Activated T-cell treated with anti-CD3 and anti-CD28 coated beads for 48 hours (primary cell): ENCODE data around the gene AEBP1.
"Not testable (repeated sequence)": the region's sequence is repeated elsewhere in the genome, so short reads cannot be mapped to it uniquely, and the experiment has no call there.

Experiments used
- DNase-seq: peaks from one replicate; pipeline ENCODE4 v3.0.0-alpha.2; 2020; ENCODE audit warnings: low read depth

Gene AEBP1

DNA sequence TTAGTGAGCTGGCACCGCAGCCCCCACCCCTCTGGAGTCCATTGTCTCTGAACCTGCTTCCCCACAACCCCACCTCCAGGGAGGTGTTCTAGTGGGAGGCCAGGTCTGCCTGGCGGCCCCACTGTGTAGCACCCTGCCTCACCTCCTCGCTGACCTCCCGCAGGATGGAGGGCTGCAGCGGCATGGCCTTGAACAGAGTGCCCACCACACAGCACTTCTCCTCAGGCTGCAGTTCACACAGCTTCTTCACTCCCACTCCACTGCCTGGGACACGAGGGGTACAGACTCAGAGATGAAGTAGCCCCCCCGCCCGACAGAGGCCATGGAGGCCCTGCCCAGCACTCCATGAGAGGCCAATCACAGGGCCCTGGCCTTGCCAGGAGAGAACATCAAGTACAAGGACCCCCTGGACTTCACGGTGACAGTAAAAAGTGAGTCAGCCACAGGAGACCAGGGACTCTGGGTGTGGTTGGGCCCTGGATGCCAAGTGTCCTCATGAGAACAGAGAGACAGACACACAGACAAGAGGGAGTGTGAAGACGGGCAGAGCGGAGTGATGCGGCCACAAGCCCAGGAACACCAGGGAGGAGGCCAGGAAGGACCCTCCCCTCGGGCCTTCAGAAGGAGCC, 13.8 kb downstream of the AEBP1 start:
- DNase-seq = no peak

DNA sequence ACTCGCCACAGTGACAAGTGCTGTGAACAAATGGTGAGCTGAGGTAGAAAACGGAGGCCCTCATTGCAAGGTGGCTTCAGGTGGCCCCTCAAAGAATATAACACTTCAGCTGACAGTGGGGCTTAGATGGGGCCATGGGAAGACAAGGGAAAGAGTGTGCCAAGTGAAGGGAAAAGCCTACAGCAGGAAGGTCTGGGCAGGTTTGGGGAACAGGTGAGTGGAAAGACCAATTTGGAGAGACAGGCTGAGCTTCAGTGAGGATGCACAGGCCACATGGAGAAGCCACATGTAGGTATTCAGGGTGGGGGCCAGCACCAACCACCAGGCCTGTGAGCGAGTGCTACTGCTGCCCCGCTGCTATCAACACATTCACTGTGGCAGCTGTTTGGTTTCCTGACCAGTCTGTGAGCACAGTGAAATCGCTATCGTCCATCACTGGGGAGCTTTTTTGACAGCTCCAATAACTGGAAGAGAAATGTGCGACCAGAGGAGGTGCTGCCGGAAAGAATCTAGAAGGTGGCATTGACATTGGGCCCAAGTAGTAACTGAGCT, 15.8 kb downstream of the AEBP1 start:
- DNase-seq = no peak

DNA sequence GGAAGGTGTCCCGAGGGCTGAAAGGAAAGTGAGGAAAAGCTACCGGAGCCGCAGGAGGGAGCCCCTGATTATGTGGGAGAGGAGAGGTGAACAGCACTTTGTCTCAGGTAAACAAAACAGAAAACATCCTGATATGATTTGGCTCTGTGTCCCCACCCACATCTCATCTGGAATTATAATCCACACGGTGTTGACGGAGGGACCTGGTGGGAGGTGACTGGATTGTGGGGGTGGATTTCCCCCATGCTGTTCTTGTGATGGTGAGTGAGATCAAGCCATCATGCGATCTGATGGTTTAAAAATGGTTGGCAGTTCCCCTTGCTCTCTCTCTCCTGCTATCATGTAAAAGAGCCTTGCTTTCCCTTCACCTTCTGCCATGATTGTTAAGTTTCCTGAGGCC, 16.2 kb downstream of the AEBP1 start:
- DNase-seq = no peak

DNA sequence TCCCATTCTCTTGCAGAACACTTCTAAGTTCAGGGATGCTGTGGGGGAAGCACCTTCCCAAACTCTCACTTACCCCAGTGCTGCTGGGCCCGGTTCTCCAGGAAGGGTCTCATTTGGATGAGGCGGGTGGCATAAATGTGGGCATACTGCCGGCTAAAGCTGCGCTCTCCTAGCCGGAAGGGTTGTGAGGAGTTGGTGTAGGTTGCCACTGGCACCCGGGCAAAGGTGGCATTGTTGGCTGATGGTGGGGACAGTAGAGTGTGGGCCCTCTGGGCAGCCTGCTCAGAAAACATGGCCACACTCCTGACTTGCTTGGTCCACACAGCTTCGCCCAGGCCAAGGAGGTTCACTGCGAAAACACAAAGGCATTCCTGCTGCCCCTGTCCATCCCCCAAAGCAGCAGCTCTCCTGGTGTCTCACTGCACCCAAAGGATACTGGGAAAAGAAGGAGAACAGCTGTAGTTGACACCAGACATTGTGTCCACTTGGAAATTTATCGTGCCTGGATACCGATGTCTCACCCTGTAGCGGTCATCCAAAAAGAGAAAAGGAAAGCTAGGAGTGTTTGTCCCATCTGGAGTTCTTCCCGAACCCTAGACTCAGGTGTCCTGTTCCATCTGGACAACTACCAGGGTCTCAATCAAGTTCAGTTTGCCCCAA, 17.7 kb downstream of the AEBP1 start:
- DNase-seq = no peak

DNA sequence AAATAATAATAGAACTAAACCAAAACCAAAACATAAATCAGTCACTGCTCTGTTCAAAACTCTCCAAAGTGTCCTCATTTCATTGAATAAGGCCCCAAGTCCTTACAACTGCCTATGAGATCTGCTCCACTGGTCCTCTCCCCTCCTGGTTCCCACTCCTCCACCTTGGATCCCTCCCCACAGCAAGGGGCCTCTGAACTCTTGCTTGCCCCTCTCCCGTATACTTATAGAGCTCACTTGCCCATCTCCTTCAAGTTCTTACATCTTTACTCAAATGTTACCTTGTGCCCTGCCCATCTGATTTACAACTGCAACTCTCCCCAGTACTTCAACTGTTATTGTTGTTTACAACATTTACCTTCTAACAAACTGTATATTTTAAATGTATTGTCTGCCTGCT, 18.4 kb downstream of the AEBP1 start:
- no peak for DNase-seq

DNA sequence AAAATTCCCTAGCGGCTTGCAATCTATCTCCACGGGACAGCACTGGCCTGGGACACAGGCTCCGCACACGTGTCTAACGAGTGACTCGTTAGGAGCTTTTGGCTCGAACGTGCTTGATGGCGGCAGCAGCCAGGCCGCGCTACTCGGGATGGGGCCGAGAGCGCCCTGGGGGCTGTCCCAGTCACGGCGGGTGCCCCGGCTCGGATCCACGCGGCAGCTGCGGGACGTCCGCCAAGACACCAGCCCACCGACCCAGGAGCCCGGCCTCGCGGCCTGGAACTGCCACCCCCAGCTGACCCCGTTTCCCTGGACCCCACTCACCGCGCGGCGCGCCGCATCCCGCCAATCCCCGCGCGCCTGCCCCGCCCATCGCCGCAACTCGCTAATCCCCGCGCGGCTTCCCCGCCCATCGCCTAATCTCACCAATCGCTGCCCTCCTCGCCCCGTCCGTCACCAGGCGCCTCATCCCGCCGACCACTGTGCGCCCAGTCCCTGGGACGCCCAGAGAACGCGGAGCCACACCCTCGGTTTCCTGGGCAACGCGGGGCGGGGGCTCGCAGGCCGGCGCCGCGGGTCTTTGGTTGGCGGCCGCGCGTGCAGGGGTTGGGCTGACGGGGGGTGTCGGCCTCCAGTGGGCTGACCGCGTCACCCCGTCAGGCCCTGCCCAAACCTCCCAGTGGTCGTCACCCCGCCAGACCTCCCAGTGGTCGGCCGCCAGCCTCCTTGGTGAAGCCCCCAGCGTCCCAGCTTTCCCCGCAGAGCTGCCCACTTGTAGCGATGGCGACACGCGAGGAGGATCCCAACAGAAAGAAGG, 19.3 kb downstream of the AEBP1 start, which contains the start of gene POLD2:
Gene POLD2 (minus strand): TSS at position 359 of the 814 bp plus-strand sequence. CDS start 1,495 bp downstream, outside the sequence.
- DNase-seq = peak; percentile 99

DNA sequence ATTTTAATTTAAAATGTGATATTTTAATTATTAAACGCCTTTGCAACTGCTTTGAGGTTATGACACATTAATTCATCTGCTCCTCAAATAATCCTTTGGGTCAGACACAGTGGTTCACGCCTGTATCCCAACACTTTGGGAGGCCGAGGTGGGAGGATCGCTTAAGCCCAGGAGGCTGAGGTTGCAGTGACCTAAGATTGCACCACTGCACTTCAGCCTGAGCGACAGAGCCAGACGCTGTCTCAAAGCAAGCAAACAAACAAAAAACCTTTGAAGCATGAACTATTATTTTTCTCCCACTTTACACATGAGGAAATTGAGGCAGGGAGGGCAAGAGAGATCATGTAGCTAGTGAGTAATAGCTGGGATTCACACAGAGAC, 20.7 kb downstream of the AEBP1 start:
- no peak for DNase-seq

DNA sequence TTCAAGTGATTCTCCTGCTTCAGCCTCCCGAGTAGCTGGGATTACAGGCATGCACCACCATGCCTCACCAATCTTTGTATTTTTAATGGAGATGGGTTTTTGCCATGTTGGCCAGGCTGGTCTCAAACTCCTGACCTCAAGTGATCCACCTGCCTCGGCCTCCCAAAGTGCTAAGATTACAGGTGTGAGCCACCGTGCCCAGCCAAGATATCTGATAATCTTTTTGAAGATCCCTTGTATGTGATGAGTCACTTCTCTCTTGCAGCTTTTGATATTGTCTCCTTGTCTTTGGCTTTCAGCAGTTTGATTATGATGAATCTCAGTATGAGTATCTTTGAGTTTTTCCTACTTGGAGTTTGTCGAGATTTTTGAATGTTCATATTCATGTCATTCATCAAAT, 22.4 kb downstream of the AEBP1 start:
- not testable (repeated sequence) for DNase-seq

DNA sequence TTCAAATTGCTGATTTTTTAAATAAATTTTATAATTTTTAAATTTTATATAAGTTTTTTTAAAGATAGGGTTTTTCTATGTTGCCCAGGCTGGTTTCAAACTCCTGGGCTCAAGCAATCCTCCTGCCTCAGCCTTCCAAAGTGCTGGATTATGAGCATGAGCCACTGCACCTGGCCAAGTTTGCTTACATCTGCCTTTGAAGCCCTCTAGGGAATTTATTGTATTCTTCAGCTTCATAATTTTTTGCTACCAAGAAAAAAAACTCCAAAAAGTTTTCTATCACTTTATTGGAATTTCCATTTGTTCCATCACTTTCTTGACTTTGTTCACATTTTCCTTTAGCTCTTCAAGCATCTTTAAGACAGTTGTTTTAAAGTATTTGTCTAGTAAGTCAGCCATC, 23.0 kb downstream of the AEBP1 start:
- DNase-seq = no peak

DNA sequence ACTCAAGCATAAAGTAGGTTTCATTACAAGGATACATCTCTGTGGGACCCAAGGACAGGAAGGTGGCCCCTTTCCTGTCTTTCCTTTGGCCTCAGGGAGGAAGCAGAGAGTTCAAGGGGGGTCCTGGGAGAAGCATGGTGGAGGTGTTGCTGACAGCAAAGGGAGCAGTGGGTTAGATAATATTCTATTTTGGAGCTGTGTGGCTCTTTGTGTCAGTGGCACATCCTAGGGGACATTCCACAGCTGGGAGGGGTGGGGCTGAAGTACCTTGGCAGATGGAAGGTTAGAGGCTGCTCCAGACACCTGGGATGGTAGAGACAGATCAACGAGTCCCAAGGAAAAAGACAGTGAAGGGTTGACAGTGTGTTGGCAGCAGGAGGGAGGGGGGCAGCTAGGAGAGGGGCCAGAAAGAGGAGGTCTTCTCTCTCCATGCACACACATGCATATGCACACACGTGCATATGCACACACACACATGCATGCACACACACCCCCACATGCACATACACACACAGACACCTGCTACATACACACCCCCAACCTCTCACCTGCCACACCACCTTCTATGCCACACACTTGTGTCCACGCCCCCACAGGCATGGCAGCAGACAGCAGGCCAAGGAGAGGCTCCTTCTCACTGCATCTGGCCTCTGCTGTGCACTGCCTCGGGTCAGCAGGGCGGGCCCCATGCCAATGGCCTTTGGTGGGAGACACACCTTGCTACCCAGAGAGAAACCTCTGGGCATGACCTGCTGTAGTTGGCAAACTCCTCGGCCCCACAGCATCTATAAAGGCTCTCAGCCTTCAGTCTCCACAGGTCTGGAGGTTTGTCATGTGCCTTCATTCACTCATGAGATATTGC, 24.8 kb downstream of the AEBP1 start:
- DNase-seq = no peak

DNA sequence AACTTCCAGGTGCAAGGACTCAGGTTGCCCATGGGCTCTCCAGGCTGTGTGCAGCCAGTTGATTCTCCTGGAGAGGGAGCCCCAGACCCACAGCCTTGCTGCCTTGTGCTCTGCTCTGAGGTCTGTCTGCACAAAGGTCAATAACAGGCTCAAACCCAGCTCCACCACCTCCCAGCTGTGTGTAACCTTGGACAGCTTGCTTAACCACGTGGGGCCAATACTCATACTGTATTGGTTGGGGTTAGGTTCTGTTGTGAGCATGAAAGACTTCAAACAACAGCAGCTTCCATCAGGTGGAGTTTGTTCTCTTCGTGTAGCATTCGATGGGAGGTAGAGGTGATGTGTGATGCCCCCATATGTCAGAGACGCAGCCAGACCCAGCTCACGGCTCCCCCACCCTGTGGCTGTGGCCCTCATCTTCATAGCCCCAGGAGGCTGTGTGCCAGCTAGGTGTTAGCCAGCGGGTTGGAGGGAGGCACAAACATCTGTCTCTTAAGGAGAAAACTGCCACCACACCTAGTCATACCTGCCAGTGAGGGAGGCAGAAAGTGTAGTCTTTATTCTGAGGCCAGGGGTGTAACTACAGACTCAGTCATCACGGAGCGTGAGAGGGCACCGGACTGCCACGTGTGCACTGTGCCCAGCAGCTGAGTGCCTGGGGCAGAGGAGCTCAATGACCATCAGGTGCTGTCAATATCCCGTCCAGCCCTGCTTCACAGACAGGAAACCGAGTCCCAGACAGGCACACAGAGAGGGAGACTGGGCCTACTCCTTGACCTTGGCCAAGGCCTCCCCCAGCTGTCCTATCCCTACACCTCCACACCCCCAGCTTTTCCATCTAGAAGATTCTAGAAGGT, 27.3 kb downstream of the AEBP1 start:
- no peak for DNase-seq

DNA sequence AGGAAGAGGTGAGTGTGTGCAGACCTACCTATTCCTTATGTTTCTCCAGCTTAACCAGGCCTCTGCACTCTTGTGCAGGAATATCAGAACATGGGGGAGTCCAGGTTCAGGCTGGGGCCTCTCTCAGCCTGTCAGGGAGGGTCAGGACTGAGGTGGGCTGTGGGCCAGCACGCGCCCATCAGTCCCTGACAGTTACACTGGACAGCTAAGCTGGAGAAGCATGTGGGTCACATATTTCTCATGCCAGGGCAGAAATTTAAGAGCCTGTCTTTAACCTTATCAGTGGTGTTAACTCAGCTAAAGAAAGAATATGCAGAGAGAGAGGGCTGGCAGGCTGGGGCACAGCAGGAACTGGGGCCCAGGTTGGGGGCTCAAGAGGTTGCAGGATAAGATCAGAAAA, 27.9 kb downstream of the AEBP1 start:
- DNase-seq = no peak

DNA sequence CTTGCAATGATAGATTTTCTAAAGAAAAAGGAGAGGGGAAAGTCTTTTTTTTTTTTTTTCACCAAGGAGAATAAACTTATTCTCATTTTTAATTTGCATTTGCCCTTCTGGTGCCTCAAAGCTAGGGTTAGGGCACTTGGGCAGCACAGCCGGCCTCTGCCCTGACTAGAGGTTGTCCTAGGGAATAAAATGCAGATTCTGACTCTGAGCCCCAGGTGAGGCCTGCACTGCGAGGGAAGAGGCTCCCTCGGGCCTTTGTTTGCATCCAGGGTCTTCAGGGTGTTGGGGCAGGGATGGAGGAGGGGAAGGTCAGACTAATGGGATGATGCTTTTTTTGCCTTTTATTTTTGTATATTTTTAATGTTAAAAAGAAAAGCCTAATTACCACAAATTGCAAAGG, 29.1 kb downstream of the AEBP1 start:
- DNase-seq = no peak

DNA sequence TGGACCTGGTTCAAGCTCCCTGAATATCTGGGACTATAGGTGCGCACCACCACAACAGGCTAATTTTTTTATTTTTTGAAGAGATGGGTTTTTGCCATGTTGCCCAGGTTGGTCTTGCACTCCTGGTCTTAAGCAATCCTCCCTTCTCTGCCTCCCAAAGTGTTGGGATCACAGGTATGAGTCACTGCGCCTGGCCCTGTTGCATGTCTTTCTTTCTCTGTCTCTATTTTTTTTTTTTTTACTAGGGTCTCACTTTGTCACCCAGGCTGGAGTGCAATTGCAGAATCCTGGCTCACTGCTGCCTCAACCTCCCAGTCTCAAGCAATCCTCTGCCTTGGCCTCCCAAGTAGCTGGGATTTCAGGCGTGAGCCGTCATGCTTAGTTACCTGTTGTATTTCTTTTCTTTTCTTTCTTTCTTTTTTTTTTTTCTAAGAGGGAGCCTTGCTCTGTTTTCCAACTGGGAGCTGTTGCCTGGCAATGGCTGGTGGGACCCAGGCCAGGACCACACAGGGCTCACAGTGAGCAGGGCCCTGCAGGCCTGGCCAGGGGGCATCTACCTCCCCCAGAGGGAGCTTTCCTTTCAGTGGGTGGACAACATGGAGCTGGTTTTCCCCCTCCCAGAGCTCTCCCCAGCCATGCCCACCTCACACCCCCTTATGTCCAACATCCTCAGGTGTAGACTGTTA, 30.9 kb downstream of the AEBP1 start:
- no peak for DNase-seq

DNA sequence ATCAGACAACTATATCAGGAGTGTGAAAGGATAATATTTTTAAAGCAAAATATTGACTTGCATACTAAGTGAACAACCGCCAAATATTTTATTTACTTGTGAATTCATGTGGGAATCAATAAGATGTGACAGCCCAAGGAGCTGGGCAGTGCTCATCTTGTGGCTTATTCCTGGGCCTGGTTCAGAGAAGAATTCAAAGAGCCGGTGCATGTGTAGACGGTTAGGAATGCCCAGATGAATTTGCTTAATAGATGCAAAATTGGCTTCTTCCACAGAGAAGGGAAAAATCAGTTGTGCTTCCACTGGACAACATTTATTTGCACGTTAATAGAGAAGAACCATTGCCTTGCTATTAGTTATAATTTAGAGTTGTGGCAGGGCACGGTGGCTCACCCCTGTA, 32.6 kb downstream of the AEBP1 start:
- DNase-seq = no peak

DNA sequence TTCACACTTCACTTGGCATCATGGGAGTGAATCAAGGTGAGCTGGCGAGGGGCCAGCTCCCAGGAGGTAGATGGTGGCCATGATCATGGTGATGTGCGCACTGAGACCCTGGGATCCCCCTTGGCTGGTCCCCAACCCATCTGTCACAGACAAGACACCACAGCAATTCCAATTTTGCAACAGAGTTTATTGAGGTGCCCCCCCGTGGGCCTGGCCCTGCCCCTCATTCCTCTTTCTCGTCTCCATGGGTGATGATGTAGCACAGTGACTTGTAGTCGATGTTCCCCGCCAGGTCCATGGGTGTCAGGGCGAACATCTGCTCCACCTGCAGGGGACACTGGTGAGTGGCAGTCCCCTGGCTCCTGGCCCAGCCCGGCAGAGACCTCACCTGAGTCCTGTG, 34.6 kb downstream of the AEBP1 start:
- no peak for DNase-seq

DNA sequence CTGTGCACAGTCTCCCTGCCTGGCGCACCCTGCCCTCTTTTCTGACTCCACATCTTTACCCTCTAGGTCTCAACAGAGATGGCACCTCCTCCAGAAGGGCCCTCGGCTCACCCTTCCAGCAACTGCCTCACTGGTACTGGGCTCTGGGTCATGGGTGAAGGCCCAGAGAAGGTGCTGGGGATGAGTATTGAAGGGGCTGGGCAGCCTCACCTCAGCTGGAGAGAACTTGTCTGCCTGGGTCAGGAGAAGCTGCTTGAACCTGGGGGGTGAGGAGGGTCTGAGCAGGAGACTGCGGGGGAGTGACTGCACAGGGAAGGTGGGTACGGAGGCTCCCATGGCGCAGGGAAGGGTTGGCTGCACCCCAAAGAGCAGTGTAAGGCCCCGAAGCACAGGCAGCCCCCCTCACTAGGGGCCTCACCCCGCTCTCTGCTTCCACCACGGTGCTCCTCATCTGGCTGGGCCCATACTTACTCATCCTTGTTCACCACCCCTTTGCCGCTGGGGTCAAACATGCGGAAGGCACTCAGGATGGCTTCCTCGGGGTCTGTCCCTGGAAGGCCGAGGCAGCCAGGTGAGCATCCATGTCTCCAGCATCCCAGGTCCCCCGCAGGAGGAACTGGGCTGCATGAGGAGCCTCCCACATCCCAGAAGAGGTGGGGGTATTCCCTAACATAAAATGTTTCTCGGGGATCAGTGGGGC, 35.3 kb downstream of the AEBP1 start:
- DNase-seq = no peak

DNA sequence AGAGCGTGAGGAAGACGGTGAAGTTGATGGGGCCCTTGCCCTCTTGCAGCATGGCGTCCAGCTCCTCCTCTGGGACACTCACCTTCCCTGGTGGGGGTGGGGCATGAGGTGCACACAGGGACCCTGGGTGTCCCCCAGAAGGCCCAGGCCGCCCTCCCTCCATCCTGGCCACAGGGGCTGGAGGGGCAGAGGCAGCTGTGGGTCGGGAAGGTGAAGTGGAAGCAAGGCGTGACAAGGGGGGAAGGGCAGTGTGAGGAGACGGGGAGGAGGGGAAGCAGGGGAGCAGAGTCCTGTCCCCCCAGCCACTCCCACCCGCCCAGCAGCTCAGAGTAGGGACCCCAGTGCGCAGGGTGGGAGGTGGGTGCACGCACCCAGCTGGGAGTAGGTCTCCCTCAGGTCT, 36.2 kb downstream of the AEBP1 start:
- no peak for DNase-seq

DNA sequence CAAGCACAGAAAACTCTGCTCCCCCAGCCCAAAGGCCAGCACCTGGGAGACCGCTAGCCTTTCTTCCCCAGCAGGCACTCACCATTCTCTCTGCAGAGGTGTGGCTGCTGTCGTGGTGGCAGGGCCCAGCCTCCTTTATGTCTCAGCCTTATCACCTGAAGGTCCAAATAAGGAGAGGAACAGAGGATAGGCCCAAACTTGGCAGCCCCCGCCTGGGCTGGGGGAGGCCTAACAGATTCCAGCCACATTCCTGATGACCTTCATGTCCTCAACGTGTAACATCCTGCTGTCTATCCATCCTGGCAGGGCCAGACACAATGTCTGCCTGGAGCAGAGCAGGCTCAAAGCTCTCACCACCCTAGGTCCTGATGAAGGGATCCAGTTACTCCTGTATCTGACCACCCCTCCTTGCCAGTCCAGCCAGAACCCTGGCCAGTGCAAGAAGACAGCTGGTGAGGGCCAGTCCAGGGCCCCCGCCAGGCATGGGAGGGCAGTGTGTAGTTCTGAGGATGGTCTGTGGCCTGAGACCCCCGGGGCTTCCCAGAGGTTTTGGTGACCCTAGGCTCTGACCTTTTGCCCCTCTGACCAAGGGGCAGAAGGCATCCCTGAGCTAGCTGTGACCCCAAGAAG, 37.2 kb downstream of the AEBP1 start, which contains the start of gene MYL7:
Gene MYL7 (minus strand): TSS at position 112 of the 630 bp plus-strand sequence. CDS start 27 bp downstream, at position 85.
- DNase-seq = no peak
